HG03354 (cell line): ENCODE data around the gene FRS2.

Experiments
- ATAC-seq: cut with Tn5 transposase; IDR thresholded peaks from one replicate; pipeline ENCODE4 v1.9.1; 2021; ENCODE audit warnings: mild to moderate bottlenecking; ENCODE audit not compliant: unreplicated experiment, poor library complexity, severe bottlenecking

The FRS2 gene

DNA sequence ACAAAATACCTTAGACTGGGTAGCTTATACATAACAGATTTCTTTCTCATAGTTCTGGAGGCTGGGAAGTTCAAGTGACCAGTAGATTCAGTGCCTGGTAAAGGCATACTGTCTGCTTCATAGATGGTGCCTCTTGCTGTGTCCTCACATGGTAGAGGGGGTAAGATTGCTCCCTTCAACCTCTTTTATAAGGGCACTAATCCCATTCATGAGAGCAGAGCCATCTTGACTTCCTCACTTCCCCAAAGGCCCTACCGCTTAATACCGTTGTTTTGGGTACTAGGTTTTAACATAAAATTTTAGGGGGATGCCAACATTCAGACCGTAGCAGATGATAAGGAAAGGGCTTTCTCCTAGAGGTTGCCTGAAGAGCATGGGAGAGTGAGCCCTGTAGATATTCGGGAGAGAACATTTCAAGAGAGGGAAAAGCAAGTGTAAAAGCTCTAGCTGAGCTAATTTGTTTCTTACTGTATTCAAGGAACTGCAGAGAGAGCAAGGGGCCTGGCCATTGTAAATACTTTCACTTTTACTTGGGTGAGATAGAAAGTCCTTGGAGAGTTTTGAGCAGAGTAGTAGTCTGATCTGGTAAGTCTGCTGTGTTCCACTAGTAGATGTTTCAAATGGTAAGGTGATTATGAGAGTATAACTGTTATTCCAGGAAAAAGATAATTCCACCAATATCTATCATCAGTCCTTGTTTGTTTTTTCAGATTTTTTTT is 27.3 kb downstream of the FRS2 start:
- peak; percentile 86 for ATAC-seq

DNA sequence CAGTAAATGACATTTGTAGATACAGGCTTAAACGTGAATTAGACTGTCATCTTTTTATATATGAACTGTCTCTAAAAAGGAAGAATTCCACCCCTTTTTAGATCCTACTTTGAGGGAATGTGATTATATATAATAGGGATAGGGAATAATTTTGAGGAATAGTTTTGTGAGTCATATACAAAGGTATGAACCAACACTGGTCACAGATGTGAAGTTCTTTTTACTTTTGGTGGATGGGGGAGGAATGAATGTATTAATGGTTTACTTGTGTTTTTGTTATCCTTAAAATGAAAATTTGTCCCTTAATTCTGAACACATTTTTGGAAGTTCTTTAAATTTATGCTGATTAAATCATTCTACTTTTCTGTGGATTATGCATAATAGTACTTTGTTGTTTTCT is 30.4 kb downstream of the FRS2 start:
- ATAC-seq, result no peak

DNA sequence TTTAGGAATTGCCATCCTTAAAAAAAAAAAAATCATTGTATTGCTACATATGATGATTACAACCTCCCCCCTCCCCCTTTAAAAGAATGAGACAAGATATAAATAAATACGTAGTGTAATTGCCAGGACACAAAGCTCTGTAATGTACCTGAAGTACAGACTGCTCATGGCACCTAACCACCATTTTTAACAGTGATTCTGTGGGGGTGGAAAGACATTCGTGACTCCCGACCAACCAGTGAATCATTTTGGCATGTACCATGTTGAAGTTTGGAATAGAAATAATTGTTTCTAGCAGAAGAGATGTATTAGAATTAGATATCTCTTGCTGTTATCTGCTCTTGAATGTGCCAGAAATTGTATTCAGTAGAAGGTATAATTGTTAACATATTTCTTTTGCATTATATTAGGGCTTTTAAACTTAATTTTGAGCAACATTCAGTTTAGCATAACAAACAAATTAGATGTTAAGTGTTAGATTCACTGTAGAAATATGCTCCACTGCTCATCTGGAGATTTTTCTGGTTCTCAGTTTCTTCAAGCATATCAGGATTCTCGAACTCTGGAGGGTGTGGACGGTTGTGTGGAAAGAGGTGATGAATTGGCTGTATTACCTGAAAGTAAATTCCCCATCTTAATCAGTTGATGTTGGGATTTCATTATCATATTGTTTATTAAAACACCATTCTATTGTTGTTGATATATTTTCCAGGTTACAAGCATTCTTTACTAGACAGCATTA is 31.1 kb downstream of the FRS2 start:
- no peak for ATAC-seq

- ATAC-seq, result no peak
Measured at GRCh38 chr12:69502345-69503081, 32.3 kb downstream of the FRS2 start.

DNA sequence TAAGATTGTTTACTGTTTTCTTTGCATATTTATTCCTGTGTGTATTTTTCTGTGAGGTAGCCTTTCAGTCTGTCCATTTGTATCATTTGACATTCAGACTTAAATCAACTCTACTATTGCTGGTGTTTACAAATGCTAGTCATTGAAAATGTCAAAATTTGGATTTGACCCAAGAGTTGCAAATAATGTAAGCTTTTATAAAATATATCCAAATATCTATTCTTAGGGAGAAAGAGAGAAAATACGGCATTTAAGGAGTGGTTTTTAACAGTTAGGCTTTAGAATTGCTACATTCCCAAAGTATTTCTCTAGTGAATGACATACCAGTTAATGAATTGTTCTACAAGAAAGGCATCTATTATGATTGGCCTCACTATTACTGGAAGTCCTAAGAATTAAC is 37.9 kb downstream of the FRS2 start:
- no peak for ATAC-seq

- ATAC-seq, result no peak
Measured at GRCh38 chr12:69508621-69509020, 38.4 kb downstream of the FRS2 start.

- ATAC-seq, result no peak
Measured at GRCh38 chr12:69509308-69509736, 39.1 kb downstream of the FRS2 start.

DNA sequence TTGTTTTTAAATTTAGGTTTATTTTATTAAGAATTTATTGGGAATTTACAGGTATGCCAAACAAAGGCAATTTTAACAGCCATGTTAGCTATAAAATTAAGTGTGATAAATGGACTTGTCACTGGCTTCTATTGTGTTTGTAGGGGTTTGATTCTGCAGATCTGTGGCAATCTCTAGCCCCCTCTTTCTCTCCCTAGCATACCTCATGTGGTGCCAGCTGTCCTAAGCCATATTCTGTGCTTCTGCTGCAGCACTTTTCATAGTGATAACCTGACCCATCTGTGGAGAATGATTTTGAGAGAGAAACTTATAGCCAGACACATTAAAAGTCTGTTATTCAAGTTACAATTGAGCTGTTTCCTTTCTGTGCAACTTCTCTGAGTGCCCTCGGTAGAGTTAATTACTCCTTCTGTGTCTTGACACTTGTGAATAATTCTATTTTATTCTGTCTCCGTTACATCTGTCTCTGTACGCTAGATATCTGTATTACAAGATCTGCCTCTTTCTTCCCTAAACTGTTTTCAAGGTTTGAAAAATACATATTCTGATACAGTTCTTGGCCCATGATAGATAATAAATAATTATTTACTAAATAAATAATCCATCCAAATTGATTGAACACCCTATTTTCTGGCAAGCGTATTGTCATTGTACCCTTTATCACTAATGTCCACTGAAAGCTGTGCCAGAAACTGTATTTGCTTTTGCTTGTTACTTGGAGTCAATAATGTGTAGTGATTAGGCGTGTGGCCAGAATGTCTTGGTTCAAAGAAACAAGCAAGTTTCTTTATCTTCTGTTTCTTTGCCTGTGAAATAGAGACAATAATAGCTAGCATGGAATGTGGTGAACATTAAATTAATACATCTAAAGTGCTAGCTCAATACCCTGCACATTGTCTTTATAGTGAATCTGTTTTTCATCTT is 40.0 kb downstream of the FRS2 start:
- ATAC-seq, result no peak

GRCh38 chr12:69511016-69511415 is 40.8 kb downstream of the FRS2 start:
- no peak for ATAC-seq

DNA sequence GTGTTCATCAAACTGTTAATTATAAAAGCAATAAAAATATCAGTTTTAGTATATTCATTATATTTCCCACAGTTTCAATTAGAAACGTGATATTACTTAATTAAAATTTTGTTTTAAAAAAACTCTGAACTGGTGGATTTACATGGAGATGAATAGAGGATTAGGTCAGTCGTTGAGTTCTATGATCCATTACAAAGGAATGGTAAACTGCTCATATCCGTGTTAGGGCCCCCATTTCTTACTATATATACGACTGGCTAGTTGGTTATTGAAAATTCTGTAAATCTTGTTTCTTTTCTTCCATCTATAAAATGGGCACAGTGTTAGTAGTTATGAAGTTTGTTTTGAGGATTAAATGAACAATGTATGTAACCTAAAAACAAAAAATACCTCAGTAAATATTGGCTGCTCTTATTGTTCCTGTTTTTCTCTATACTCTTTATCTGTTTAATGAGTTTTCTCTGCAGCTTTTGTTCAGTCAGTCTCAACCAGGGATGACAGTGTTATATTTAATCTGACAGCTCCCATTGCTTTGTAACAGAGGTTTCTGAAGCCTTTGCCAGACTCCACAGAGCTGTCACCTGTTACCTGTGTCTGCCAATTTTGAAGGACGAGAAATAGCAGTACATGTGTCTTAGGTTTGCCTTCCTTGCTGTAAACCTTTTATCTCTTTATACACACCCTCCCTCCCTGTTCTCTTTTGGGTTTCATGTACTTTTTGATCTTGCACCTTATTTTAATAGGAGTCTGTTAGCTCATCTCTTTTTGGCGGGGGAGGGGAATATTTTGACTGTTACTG is 41.5 kb downstream of the FRS2 start:
- ATAC-seq, result no peak

DNA sequence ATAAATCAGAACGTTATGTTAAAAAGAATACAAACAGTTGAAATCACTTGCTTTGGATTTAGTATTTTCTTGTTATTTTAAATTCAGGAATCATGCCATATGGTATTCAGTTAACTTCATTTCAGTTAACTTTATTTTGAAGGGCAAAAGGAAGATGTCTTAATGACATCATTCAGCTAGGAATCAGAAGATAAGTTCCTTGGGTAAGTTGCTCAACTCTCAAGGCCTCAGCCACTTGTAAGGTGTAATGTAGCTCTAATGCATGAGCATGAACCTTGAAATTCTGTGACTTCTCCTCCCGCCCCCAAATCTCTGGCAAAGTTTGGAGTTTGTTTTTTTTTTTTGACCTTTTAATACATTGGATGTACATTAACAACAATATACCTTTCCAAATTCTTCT is 42.6 kb downstream of the FRS2 start:
- no peak for ATAC-seq

DNA sequence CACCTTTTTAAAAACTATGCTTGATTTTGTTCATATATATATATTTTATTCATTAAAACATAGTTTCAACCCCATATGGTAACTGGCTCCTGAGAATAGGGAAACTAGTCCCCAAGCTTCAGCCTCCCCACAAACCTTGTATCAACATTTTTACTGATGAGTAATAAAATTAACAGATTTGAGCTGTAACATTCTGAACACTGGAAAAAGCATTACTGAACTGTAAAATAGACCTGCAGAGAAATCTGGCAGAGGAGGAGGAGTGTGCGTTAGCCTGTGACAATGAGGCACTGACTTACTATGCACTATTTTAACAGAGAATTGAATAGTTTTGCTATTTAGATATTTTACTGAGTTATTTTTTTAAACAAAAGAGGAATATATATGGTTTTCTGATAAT is 43.1 kb downstream of the FRS2 start:
- ATAC-seq, result no peak

GRCh38 chr12:69514111-69514510 is 43.9 kb downstream of the FRS2 start:
- ATAC-seq, result no peak

GRCh38 chr12:69514845-69515244 is 44.7 kb downstream of the FRS2 start:
- no peak for ATAC-seq

- no peak for ATAC-seq
Measured at GRCh38 chr12:69515394-69515930, 45.3 kb downstream of the FRS2 start.

DNA sequence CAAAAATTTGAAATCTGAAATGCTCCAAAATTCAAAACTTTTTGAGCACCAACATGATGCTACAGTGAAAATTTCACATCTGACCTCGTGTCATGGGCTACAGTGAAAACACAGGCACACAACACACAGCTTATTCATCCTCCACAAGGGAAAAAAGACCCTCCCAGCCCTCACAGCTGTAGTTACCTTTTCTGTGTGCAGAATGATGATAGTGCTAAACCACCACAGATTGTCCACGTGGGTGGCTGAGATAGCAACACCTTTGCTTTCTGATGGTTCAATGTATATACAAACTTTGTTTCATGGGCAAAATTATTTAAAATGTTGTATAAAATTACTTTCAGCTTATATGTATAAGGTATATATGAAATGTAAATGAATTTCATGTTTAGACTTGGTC is 46.8 kb downstream of the FRS2 start:
- ATAC-seq, result no peak

DNA sequence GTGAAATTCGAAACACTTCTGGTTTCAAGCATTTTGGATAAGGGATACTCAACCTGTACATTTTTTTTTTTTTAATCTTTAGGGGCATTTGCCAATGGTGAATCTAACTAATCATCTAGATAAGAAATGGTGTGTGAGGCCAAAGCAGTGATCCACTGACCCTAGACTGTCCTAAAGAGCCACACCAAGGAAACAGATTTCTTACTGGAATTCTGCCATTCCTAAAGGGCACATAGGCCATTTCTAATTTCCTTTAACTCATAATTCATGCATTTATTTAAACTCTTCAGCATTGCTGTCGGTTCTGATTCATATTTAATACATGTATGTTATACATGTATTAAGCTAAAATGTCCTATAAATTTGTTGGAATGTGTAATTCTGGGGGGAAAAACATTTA is 47.2 kb downstream of the FRS2 start:
- ATAC-seq, result no peak

GRCh38 chr12:69519871-69520270 is 49.7 kb downstream of the FRS2 start:
- no peak for ATAC-seq
